ENCODE measurements around the gene TJAP1. TPM values are rescaled to one million over a fixed set of nuclear protein-coding genes. Genes with fewer than 3 reads are reported as not detected.

Gene TJAP1
- total and polyA plus RNA-seq, 8 donors = 24.5 to 46.9 (median 37.5) TPM

- Histone ChIP-seq H3K27me3 (peaks cover 0 to 26% of the 10 kb centered on the region in 2 donors), H3K4me1 (peaks cover 4 to 21% of the 10 kb centered on the region in 2 donors), H3K9me3 (no peaks in the 10 kb centered on the region), H3K36me3 (peaks cover 0 to 59% of the 10 kb centered on the region in 2 donors), H3K4me3 (no peak overlapping the region), H3K27ac (no peak overlapping the region)
- ATAC-seq (no peak), DNase-seq (no peak)
- intact Hi-C loops (cut with DNase I) = loop anchor here (5.0 to 10.0 kb wide), 3 partner anchors 50 to 240 kb away; partner anchors contain the start of gene DLK2 (in 1 of the 2)
- TF ChIP-seq, protein P1, sequence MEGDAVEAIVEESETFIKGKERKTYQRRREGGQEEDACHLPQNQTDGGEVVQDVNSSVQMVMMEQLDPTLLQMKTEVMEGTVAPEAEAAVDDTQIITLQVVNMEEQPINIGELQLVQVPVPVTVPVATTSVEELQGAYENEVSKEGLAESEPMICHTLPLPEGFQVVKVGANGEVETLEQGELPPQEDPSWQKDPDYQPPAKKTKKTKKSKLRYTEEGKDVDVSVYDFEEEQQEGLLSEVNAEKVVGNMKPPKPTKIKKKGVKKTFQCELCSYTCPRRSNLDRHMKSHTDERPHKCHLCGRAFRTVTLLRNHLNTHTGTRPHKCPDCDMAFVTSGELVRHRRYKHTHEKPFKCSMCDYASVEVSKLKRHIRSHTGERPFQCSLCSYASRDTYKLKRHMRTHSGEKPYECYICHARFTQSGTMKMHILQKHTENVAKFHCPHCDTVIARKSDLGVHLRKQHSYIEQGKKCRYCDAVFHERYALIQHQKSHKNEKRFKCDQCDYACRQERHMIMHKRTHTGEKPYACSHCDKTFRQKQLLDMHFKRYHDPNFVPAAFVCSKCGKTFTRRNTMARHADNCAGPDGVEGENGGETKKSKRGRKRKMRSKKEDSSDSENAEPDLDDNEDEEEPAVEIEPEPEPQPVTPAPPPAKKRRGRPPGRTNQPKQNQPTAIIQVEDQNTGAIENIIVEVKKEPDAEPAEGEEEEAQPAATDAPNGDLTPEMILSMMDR (IDR thresholded peaks at IDR 0.05) = no peak
Measured at GRCh38 chr6:43504756-43505593, 27.6 kb downstream of the TJAP1 start.

GRCh38 chr6:43505718-43506117 lies 28.3 kb downstream of the TJAP1 start:
- intact Hi-C loops (cut with DNase I) = loop anchor here (5.0 to 10.0 kb wide), 3 partner anchors 51 to 241 kb away; partner anchors contain the start of gene DLK2 (in 1 of the 2)
- Histone ChIP-seq H3K27ac (no peak overlapping the region), H3K36me3 (peaks cover 0 to 53% of the 10 kb centered on the region in 2 donors), H3K4me3 (no peak overlapping the region), H3K4me1 (peaks cover 8 to 26% of the 10 kb centered on the region in 2 donors), H3K27me3 (peaks cover 0 to 31% of the 10 kb centered on the region in 2 donors), H3K9me3 (no peaks in the 10 kb centered on the region)
- ATAC-seq (no peak), DNase-seq (no peak)
- TF ChIP-seq, protein P1 (IDR thresholded peaks at IDR 0.05) = no peak

DNA sequence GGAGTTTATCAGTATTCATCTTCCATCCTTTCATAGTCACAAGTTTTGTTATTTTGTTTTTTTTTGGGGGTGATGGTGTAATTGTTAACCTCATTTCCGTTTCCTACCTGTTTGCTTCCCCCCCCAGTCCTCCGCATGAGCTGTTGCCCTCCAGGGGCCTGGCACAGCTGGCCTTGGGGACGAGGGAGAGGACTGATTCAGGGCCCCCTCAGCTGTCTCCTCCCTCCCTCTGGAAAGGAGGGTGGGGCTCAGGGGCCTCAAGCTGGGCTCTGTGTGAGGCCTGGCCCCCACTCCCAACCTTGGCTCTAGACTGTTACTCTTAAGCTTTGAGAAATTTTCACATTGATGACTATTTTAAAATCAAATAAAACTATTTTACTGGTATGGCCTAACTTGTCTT lies 28.8 kb downstream of the TJAP1 start:
- TF ChIP-seq, protein P1 (IDR thresholded peaks at IDR 0.05) = no peak
- no peak overlapping the region for H3K4me3 ChIP-seq
- H3K4me1 ChIP-seq = peaks cover 10 to 29% of the 10 kb centered on the region in 2 donors
- H3K36me3 ChIP-seq = peaks cover 0 to 53% of the 10 kb centered on the region in 2 donors
- ATAC-seq (no peak), DNase-seq (no peak)
- intact Hi-C loops (cut with DNase I) = loop anchor here (5.0 to 10.0 kb wide), 3 partner anchors 51 to 241 kb away; partner anchors contain the start of gene DLK2 (in 1 of the 2)
- H3K27ac ChIP-seq = no peak overlapping the region
- peaks cover 0 to 31% of the 10 kb centered on the region in 2 donors for H3K27me3 ChIP-seq
- no peaks in the 10 kb centered on the region for H3K9me3 ChIP-seq

DNA sequence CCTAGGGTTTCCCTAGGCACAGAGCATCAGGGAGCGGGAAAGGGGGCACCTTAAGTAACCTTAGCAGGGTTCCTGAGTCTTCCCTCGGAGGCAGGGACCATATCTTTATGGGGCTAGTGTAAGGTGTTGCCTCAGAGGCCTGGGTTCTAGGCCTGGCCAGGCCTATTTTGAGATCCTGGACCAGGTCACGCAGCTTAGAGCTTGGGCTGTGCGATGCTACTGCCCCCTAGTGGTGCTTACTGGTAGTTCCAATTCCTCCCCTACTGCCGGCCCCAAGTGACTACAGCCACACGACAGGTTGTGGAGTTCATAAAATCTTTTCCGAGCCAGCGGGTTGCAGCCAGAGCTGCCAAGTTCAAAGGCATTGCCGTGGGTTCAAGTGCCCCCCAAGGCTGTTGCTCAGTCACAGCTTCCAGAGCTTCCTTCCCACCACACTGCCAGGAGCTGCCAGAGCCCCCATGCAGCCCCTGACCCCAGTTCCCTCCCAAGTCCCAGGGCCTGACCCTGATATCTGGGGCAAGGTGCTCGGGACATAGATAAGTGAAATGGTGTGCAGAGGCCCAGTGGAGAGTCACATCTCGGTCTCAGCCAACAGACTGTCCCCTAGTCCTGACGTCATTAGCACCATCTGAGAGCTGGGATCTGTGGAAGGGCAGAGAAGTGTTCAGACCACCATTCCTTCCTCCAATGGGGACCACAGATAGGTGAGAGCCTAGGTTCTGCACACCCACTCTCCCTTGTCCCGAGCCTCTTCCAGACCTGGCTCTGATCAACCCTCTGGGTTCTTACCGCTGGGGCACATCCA lies 29.5 kb downstream of the TJAP1 start:
- Histone ChIP-seq H3K27ac (no peak overlapping the region), H3K9me3 (no peaks in the 10 kb centered on the region), H3K36me3 (peaks cover 0 to 57% of the 10 kb centered on the region in 2 donors), H3K4me3 (no peak overlapping the region), H3K27me3 (peaks cover 0 to 31% of the 10 kb centered on the region in 2 donors), H3K4me1 (peaks cover 10 to 30% of the 10 kb centered on the region in 2 donors)
- intact Hi-C loops (cut with DNase I) = loop anchor here (5.0 to 10.0 kb wide), 3 partner anchors 52 to 242 kb away; partner anchors contain the start of gene DLK2 (in 1 of the 2)
- TF ChIP-seq, protein P1 (IDR thresholded peaks at IDR 0.05) = peak; percentile 92 to 99
- DNase-seq = peak in 3 of 4 donors; percentile 73 to 87 (median 75)
- peak; percentile 74 for ATAC-seq

Measured in left lung (tissue), 10 donors.